Upper lobe of left lung (tissue), 4 donors: Measurements from ENCODE around the gene JAKMIP2.

Experiments used
- CTCF ChIP-seq, 6 experiments: fragments of 450-650 bp in 4 of 6; fragments of 200-600 bp in 2 of 6; sonication (generic) in 2 of 6; IDR thresholded peaks; one replicate each; pipeline ENCODE4 v1.5.1; 2016 to 2019; ENCODE audit warnings: antibody characterized with exemption in 6 of 6
- EP300 ChIP-seq, 4 donors: sonication (generic); formaldehyde crosslinking; IDR thresholded peaks; one replicate each; pipeline ENCODE4 v1.5.1; 2017; ENCODE audit warnings: antibody characterized with exemption in 4 of 4, control low read depth in 2 of 4
- POLR2A ChIP-seq, 4 donors: fragments of 450-650 bp; IDR thresholded peaks; one replicate each; pipeline ENCODE4 v1.5.1; 2016 to 2017; ENCODE audit warnings: antibody characterized with exemption in 4 of 4, mild to moderate bottlenecking in 2 of 4
- POLR2AphosphoS5 ChIP-seq, 2 donors: sonication (generic); formaldehyde crosslinking; IDR thresholded peaks; one replicate each; pipeline ENCODE4 v1.5.1; 2017; ENCODE audit warnings: antibody characterized with exemption in 2 of 2

GRCh38 chr5:147689426-147689825 is 93.1 kb downstream of the JAKMIP2 start:
- TF ChIP-seq CTCF (IDR thresholded peaks at IDR 0.05) = no peak
- TF ChIP-seq EP300 (IDR thresholded peaks at IDR 0.05) = no peak
- TF ChIP-seq POLR2A (IDR thresholded peaks at IDR 0.05) = no peak
- TF ChIP-seq POLR2AphosphoS5 (IDR thresholded peaks at IDR 0.05) = no peak
